SK-N-SH (cell line): ENCODE data around the gene PRDM10. TPM values are rescaled to one million over a fixed set of nuclear protein-coding genes. Genes with fewer than 3 reads are reported as not detected.

Experiments used
- CTCF ChIA-PET: fragments of 300-600, 350-600 bp; formaldehyde crosslinking; extraction: SDS; loops from one replicate; lab custom pipeline; 2021; lab: Yijun Ruan, JAX
- POLR2A ChIA-PET: fragments of 350-600 bp; sonication (Branson Sonifier 250); formaldehyde crosslinking; extraction: SDS; loops from one replicate; lab custom pipeline; 2020; ENCODE audit warnings: antibody characterized with exemption, inconsistent platforms; lab: Yijun Ruan, JAX
- DNase-seq: peaks from one replicate; pipeline ENCODE4 v3.0.0; 2012
- H2AFZ ChIP-seq: fragments of 200-600 bp; sonication (generic); 2 replicates; pipeline ENCODE4 v1.8.1; 2016; ENCODE audit warnings: antibody characterized with exemption, mild to moderate bottlenecking, low read depth
- H3F3A ChIP-seq: fragments of 200-600 bp; sonication (generic); replicated peaks from 2 replicates; pipeline ENCODE3; 2016; ENCODE audit warnings: antibody characterized with exemption, mild to moderate bottlenecking; ENCODE audit not compliant: insufficient read depth
- H3K27ac ChIP-seq, 2 experiments: fragments of 200-500 bp in 1 of 2; fragments of 200-600 bp in 1 of 2; sonication (Bioruptor generic) in 1 of 2; sonication (generic), shearing (Covaris generic) in 1 of 2; 2 replicates each; pipeline versions ENCODE4 v1.5.1 to v1.6.1; 2014 to 2016; ENCODE audit warnings: low read depth in 2 of 2, inconsistent platforms in 1 of 2, low read length in 1 of 2, mild to moderate bottlenecking in 1 of 2, mixed read lengths in 1 of 2
- H3K27me3 ChIP-seq: fragments of 200-600 bp; sonication (generic), shearing (Covaris generic); 2 replicates; pipeline ENCODE4 v1.6.1; 2016; ENCODE audit warnings: mixed run types; ENCODE audit not compliant: insufficient read depth
- H3K36me3 ChIP-seq, 2 experiments: fragments of 200-500 bp in 1 of 2; fragments of 200-600 bp in 1 of 2; sonication (Bioruptor generic) in 1 of 2; sonication (generic) in 1 of 2; replicated peaks in 1 of 2; 2 replicates each; pipeline versions ENCODE3 to v1.5.1; 2014 to 2016; ENCODE audit warnings: low read length in 1 of 2, mild to moderate bottlenecking in 1 of 2; ENCODE audit not compliant: insufficient read depth in 2 of 2, control insufficient read depth in 1 of 2
- H3K4me1 ChIP-seq, 2 experiments: fragments of 200-500 bp in 1 of 2; fragments of 200-600 bp in 1 of 2; sonication (Bioruptor generic) in 1 of 2; sonication (generic), shearing (Covaris generic) in 1 of 2; 2 replicates each; pipeline versions ENCODE4 v1.5.1 to v1.6.1; 2014 to 2016; ENCODE audit warnings: low read depth in 1 of 2, low read length in 1 of 2, mixed run types in 1 of 2; ENCODE audit not compliant: insufficient read depth in 2 of 2, control insufficient read depth in 1 of 2
- H3K4me2 ChIP-seq: fragments of 200-600 bp; sonication (generic), shearing (Covaris generic); 2 replicates; pipeline ENCODE4 v1.6.1; 2017; ENCODE audit warnings: mixed run types
- H3K4me3 ChIP-seq, 2 experiments: fragments of 200-500 bp in 1 of 2; fragments of 200-600 bp in 1 of 2; sonication (Bioruptor generic) in 1 of 2; sonication (generic), shearing (Covaris generic) in 1 of 2; 2 replicates each; pipeline versions ENCODE4 v1.5.1 to v1.8.1; 2014 to 2016; ENCODE audit warnings: low read depth in 2 of 2, inconsistent platforms in 1 of 2, low read length in 1 of 2, mild to moderate bottlenecking in 1 of 2, mixed read lengths in 1 of 2, moderate library complexity in 1 of 2
- H3K79me2 ChIP-seq: fragments of 200-600 bp; sonication (generic); 2 replicates; pipeline ENCODE4 v1.8.1; 2017; ENCODE audit warnings: mild to moderate bottlenecking; ENCODE audit not compliant: insufficient read depth
- H3K9ac ChIP-seq: fragments of 200-600 bp; sonication (generic); 2 replicates; pipeline ENCODE4 v1.6.1; 2017; ENCODE audit warnings: mixed run types
- H3K9me2 ChIP-seq: fragments of 200-600 bp; sonication (generic); 2 replicates; pipeline ENCODE4 v1.6.1; 2017; ENCODE audit warnings: mixed run types
- H3K9me3 ChIP-seq: fragments of 200-600 bp; sonication (generic); 2 replicates; pipeline ENCODE4 v1.6.1; 2017; ENCODE audit warnings: mixed run types, mild to moderate bottlenecking, moderate library complexity
- H4K20me1 ChIP-seq: fragments of 200-600 bp; sonication (generic); 2 replicates; pipeline ENCODE4 v1.6.1; 2017; ENCODE audit warnings: mild to moderate bottlenecking, mixed run types; ENCODE audit not compliant: insufficient read depth
- CHD2 ChIP-seq: fragments of 150-350 bp; IDR thresholded peaks from 2 replicates; pipeline ENCODE4 v1.6.1; 2018; ENCODE audit warnings: low read length; ENCODE audit not compliant: partially characterized antibody
- FOSL2 ChIP-seq: IDR thresholded peaks from 2 replicates; pipeline ENCODE4 v1.4.0; 2012; ENCODE audit warnings: low read depth, mild to moderate bottlenecking, moderate library complexity, borderline replicate concordance
- FOXJ3 ChIP-seq: sonication (generic); formaldehyde crosslinking; IDR thresholded peaks from 2 replicates; pipeline ENCODE4 v1.5.1; 2020; ENCODE audit warnings: mild to moderate bottlenecking, missing genetic modification reagents
- FOXM1 ChIP-seq: IDR thresholded peaks from 2 replicates; pipeline ENCODE4 v1.4.0; 2012; ENCODE audit warnings: low read depth, mild to moderate bottlenecking
- GABPA ChIP-seq: IDR thresholded peaks from 2 replicates; pipeline ENCODE4 v1.4.0; 2012; ENCODE audit warnings: low read depth, mild to moderate bottlenecking
- JUND ChIP-seq: IDR thresholded peaks from 2 replicates; pipeline ENCODE4 v1.4.0; 2012
- MAX ChIP-seq: IDR thresholded peaks from 2 replicates; pipeline ENCODE4 v1.4.0; 2012; ENCODE audit warnings: low read depth
- RAD21 ChIP-seq: IDR thresholded peaks from 2 replicates; pipeline ENCODE4 v1.6.1; 2012; ENCODE audit warnings: mild to moderate bottlenecking, low read length
- RCOR1 ChIP-seq: fragments of 150-350 bp; IDR thresholded peaks from 2 replicates; pipeline ENCODE4 v1.6.1; 2017; ENCODE audit warnings: antibody characterized with exemption, low read length
- REST ChIP-seq: IDR thresholded peaks from 2 replicates; pipeline ENCODE4 v1.6.1; 2012; ENCODE audit warnings: mild to moderate bottlenecking, low read depth, low read length, moderate library complexity
- RFX5 ChIP-seq: IDR thresholded peaks from 2 replicates; pipeline ENCODE4 v1.6.1; 2012; ENCODE audit warnings: mild to moderate bottlenecking, improper control_type of control experiment, low read length
- SIN3A ChIP-seq: IDR thresholded peaks from 2 replicates; pipeline ENCODE4 v1.6.1; 2012; ENCODE audit warnings: low read depth, mild to moderate bottlenecking, low read length, moderate library complexity, borderline replicate concordance
- TAF1 ChIP-seq: IDR thresholded peaks from 2 replicates; pipeline ENCODE4 v1.6.1; 2012; ENCODE audit warnings: low read depth, mild to moderate bottlenecking, low read length, moderate library complexity, borderline replicate concordance
- TCF12 ChIP-seq: IDR thresholded peaks from 2 replicates; pipeline ENCODE4 v1.4.0; 2012
- TEAD4 ChIP-seq: IDR thresholded peaks from 2 replicates; pipeline ENCODE4 v1.4.0; 2012; ENCODE audit warnings: mild to moderate bottlenecking, borderline replicate concordance; ENCODE audit not compliant: insufficient read depth
- USF2 ChIP-seq: fragments of 150-350 bp; IDR thresholded peaks from 2 replicates; pipeline ENCODE4 v1.6.1; 2017; ENCODE audit warnings: antibody characterized with exemption, low read length, low read depth, borderline replicate concordance
- YY1 ChIP-seq: IDR thresholded peaks from 2 replicates; pipeline ENCODE4 v1.4.0; 2012; ENCODE audit warnings: low read depth, mild to moderate bottlenecking
- WGBS: methylation state at CpG from one replicate; pipeline ENCODE4 v1.1.6; 2017; ENCODE audit warnings: low lambda C conversion rate; 5-methylcytosine and 5-hydroxymethylcytosine counted together
- polyA plus RNA-seq, 3 experiments: library from polyadenylated mRNA; depleted of rRNA; stranded (reverse); fragments of >200 nt; gene quantifications; 2 replicates each; pipeline ENCODE4 v1.2.3, GENCODE V29; 2012
- TF ChIP-seq, protein P1 (sequence below): IDR thresholded peaks from 2 replicates; pipeline ENCODE4 v1.4.0; 2012; ENCODE audit warnings: low read depth, borderline replicate concordance

PRDM10 gene
- polyA plus RNA-seq, 1 of the 3 experiments (the other 2 are of a cell fraction), result 1.9 TPM

GRCh38 chr11:129922674-129923073, 80.0 kb downstream of the PRDM10 start:
- TF ChIP-seq TCF12, result no peak
- TF ChIP-seq SIN3A, result no peak
- TF ChIP-seq CHD2, result no peak
- no peak for TF ChIP-seq RFX5
- TF ChIP-seq YY1, result no peak
- no peak for TF ChIP-seq JUND
- no peak for TF ChIP-seq TEAD4
- no peak for TF ChIP-seq TAF1
- no peak for TF ChIP-seq MAX
- no peak for TF ChIP-seq RCOR1
- no peak for TF ChIP-seq FOXJ3
- no peak for TF ChIP-seq FOSL2
- no peak for TF ChIP-seq GABPA
- no peak for TF ChIP-seq FOXM1
- TF ChIP-seq RAD21, result no peak
- Histone ChIP-seq H3K27ac (no peak overlapping the region), H3K4me1 (no peaks in the 10 kb centered on the region), H3K4me2 (no peak overlapping the region), H3K4me3 (no peak overlapping the region), H3F3A (peaks cover 3% of the 10 kb centered on the region), H4K20me1 (no peaks in the 10 kb centered on the region), H3K9me2 (no peaks in the 10 kb centered on the region), H2AFZ (no peak overlapping the region), H3K9me3 (no peaks in the 10 kb centered on the region), H3K27me3 (no peaks in the 10 kb centered on the region), H3K79me2 (no peaks in the 10 kb centered on the region), H3K36me3 (peaks cover 5 to 11% of the 10 kb centered on the region in 2 experiments), H3K9ac (no peak overlapping the region)
- DNase-seq, result no peak
- ChIA-PET POLR2A (interaction anchor here (0.7 kb wide), 1 partner anchor 16 kb away, joined by 4 read pairs; no protein-coding TSS in a partner anchor), CTCF (interaction anchor here (0.7 to 7.9 kb wide), 22 partner anchors 8 to 232 kb away, joined by 3 to 150 read pairs (median 3); no protein-coding TSS in a partner anchor)
- 78% methylated on average over 5 of the region's 5 CpGs for WGBS

- Histone ChIP-seq H3K27me3 (no peaks in the 10 kb centered on the region), H2AFZ (no peak overlapping the region), H3K4me3 (no peak overlapping the region), H3K36me3 (peaks cover 7 to 21% of the 10 kb centered on the region in 2 experiments), H4K20me1 (no peaks in the 10 kb centered on the region), H3F3A (peaks cover 3% of the 10 kb centered on the region), H3K9me2 (no peaks in the 10 kb centered on the region), H3K79me2 (no peaks in the 10 kb centered on the region), H3K4me1 (no peaks in the 10 kb centered on the region), H3K27ac (no peak overlapping the region), H3K9ac (no peak overlapping the region), H3K4me2 (no peak overlapping the region), H3K9me3 (no peaks in the 10 kb centered on the region)
- 97% methylated on average over 22 of the region's 22 CpGs for WGBS
- POLR2A ChIA-PET, result no interaction called here
- no peak for DNase-seq
- CTCF ChIA-PET, result interaction anchor here (3.0 kb wide), 1 partner anchor 214 kb away, joined by 15 read pairs; no protein-coding TSS in a partner anchor
- no peak for TF ChIP-seq USF2
- no peak for TF ChIP-seq REST
- TF ChIP-seq, protein P1, sequence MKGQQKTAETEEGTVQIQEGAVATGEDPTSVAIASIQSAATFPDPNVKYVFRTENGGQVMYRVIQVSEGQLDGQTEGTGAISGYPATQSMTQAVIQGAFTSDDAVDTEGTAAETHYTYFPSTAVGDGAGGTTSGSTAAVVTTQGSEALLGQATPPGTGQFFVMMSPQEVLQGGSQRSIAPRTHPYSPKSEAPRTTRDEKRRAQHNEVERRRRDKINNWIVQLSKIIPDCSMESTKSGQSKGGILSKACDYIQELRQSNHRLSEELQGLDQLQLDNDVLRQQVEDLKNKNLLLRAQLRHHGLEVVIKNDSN, result no peak
Measured at GRCh38 chr11:129918361-129918760, 84.3 kb downstream of the PRDM10 start.
